HL-60 (cell line): ENCODE data around the gene POLN.

Experiments
- CTCF ChIP-seq: IDR thresholded peaks from one replicate; pipeline ENCODE4 v1.5.1; 2011; ENCODE audit warnings: low read length, control low read depth, inconsistent platforms; ENCODE audit not compliant: insufficient read depth
- POLR2AphosphoS5 ChIP-seq: IDR thresholded peaks from 2 replicates; pipeline ENCODE4 v1.6.1; 2012; ENCODE audit warnings: low read depth
- TF ChIP-seq, protein P1 (sequence below): IDR thresholded peaks from 2 replicates; pipeline ENCODE4 v1.6.1; 2012; ENCODE audit warnings: low read depth; ENCODE audit not compliant: insufficient replicate concordance

- TF ChIP-seq POLR2AphosphoS5 (no peak), CTCF (no peak)
- TF ChIP-seq, protein P1, sequence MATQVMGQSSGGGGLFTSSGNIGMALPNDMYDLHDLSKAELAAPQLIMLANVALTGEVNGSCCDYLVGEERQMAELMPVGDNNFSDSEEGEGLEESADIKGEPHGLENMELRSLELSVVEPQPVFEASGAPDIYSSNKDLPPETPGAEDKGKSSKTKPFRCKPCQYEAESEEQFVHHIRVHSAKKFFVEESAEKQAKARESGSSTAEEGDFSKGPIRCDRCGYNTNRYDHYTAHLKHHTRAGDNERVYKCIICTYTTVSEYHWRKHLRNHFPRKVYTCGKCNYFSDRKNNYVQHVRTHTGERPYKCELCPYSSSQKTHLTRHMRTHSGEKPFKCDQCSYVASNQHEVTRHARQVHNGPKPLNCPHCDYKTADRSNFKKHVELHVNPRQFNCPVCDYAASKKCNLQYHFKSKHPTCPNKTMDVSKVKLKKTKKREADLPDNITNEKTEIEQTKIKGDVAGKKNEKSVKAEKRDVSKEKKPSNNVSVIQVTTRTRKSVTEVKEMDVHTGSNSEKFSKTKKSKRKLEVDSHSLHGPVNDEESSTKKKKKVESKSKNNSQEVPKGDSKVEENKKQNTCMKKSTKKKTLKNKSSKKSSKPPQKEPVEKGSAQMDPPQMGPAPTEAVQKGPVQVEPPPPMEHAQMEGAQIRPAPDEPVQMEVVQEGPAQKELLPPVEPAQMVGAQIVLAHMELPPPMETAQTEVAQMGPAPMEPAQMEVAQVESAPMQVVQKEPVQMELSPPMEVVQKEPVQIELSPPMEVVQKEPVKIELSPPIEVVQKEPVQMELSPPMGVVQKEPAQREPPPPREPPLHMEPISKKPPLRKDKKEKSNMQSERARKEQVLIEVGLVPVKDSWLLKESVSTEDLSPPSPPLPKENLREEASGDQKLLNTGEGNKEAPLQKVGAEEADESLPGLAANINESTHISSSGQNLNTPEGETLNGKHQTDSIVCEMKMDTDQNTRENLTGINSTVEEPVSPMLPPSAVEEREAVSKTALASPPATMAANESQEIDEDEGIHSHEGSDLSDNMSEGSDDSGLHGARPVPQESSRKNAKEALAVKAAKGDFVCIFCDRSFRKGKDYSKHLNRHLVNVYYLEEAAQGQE: no peak
Observed at GRCh38 chr4:2254665-2255500, 13.0 kb upstream of the POLN start.
